Right lobe of liver (tissue), 4 donors: ENCODE measurements around the gene LIPG.

Experiments
- CTCF ChIP-seq, 4 donors: fragments of 200-600 bp in 3 of 4; fragments of 450-650 bp in 1 of 4; IDR thresholded peaks; one replicate each; pipeline versions ENCODE4 v1.5.1 to v1.8.0; 2016 to 2022; ENCODE audit warnings: antibody characterized with exemption in 4 of 4, mild to moderate bottlenecking in 2 of 4
- POLR2A ChIP-seq: fragments of 450-650 bp; IDR thresholded peaks from one replicate; pipeline ENCODE4 v1.6.1; 2017; ENCODE audit warnings: antibody characterized with exemption, mild to moderate bottlenecking
- donor health status: DM: no; HTN: no; CAD: no.
- donor health status: DM: no; HTN: no; CAD: no.
- donor health status: DM: no; HTN: yes; CAD: no.

- TF ChIP-seq CTCF (IDR thresholded peaks at IDR 0.05) (no peak), POLR2A (no peak)
These were observed 11.1 kb upstream of the LIPG start for GRCh38 chr18:49550621-49551339.
